ENCODE results near the gene PIANP.

Gene PIANP

DNA sequence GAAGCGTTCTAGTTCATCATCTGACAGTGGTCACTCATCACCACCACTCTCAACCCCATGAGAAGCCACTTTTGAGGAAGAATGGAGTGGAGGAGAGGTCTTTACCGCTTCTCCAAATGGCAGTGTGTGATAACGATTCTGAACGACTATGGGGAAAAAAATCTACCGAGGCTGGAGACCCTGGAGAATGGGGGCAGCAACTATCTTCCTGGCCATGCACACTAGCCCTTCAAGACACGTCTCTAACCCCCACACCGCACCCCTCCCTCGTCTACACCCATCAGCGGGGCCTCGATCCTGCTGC lies 38.1 kb downstream of the PIANP start:
- H3K27ac ChIP-seq (replicated peaks), result peak overlapping the region; percentile 64
- TF ChIP-seq, protein P1, sequence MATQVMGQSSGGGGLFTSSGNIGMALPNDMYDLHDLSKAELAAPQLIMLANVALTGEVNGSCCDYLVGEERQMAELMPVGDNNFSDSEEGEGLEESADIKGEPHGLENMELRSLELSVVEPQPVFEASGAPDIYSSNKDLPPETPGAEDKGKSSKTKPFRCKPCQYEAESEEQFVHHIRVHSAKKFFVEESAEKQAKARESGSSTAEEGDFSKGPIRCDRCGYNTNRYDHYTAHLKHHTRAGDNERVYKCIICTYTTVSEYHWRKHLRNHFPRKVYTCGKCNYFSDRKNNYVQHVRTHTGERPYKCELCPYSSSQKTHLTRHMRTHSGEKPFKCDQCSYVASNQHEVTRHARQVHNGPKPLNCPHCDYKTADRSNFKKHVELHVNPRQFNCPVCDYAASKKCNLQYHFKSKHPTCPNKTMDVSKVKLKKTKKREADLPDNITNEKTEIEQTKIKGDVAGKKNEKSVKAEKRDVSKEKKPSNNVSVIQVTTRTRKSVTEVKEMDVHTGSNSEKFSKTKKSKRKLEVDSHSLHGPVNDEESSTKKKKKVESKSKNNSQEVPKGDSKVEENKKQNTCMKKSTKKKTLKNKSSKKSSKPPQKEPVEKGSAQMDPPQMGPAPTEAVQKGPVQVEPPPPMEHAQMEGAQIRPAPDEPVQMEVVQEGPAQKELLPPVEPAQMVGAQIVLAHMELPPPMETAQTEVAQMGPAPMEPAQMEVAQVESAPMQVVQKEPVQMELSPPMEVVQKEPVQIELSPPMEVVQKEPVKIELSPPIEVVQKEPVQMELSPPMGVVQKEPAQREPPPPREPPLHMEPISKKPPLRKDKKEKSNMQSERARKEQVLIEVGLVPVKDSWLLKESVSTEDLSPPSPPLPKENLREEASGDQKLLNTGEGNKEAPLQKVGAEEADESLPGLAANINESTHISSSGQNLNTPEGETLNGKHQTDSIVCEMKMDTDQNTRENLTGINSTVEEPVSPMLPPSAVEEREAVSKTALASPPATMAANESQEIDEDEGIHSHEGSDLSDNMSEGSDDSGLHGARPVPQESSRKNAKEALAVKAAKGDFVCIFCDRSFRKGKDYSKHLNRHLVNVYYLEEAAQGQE (IDR thresholded peaks at IDR 0.05; ENCODE audit: insufficient replicate concordance, low read depth), result no peak
- TF ChIP-seq GABPA (IDR thresholded peaks at IDR 0.05; ENCODE audit: low read depth) (no peak), SPI1 (IDR thresholded peaks at IDR 0.05; ENCODE audit: borderline replicate concordance, low read depth) (no peak)
- TF ChIP-seq, protein P2, sequence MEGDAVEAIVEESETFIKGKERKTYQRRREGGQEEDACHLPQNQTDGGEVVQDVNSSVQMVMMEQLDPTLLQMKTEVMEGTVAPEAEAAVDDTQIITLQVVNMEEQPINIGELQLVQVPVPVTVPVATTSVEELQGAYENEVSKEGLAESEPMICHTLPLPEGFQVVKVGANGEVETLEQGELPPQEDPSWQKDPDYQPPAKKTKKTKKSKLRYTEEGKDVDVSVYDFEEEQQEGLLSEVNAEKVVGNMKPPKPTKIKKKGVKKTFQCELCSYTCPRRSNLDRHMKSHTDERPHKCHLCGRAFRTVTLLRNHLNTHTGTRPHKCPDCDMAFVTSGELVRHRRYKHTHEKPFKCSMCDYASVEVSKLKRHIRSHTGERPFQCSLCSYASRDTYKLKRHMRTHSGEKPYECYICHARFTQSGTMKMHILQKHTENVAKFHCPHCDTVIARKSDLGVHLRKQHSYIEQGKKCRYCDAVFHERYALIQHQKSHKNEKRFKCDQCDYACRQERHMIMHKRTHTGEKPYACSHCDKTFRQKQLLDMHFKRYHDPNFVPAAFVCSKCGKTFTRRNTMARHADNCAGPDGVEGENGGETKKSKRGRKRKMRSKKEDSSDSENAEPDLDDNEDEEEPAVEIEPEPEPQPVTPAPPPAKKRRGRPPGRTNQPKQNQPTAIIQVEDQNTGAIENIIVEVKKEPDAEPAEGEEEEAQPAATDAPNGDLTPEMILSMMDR (IDR thresholded peaks at IDR 0.05; ENCODE audit: insufficient read depth, low read length), result no peak
- no peak for DNase-seq (ENCODE audit: low read depth in 1 of 2, low spot score in 1 of 2)
- H3K27me3 ChIP-seq (ENCODE audit: insufficient read depth, poor library complexity, severe bottlenecking), result no peaks in the 10 kb centered on the region
- peak overlapping the region; percentile 70 for H3K4me3 ChIP-seq (replicated peaks; ENCODE audit: insufficient read depth, low read length)

DNA sequence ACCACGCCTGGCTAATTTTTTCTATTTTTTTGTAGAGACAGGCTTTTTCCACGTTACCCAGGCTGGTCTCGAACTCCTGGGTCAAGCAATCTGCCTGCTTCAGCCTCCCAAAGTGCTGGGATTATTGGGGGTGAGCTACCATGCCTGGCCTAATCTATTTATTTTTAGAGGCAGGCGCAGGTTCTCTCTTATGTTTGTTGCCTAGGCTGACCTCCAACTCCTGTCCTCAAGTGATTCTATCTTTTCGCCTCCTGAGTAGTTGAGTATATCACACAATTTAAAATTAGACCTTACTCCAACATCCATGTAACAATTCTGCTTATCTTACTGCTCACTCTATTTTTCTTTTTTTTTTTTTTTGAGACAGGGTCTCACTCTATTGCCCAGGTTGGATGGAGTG lies 46.6 kb downstream of the PIANP start:
- H3K27ac ChIP-seq (replicated peaks), result no peak overlapping the region
- no peak for TF ChIP-seq POLR2AphosphoS5 (IDR thresholded peaks at IDR 0.05; ENCODE audit: low read depth)
- no peak for DNase-seq (ENCODE audit: low read depth in 1 of 2, low spot score in 1 of 2)
- no peak overlapping the region for H3K4me3 ChIP-seq (replicated peaks; ENCODE audit: insufficient read depth, low read length)
- no peaks in the 10 kb centered on the region for H3K27me3 ChIP-seq (ENCODE audit: insufficient read depth, poor library complexity, severe bottlenecking)

DNA sequence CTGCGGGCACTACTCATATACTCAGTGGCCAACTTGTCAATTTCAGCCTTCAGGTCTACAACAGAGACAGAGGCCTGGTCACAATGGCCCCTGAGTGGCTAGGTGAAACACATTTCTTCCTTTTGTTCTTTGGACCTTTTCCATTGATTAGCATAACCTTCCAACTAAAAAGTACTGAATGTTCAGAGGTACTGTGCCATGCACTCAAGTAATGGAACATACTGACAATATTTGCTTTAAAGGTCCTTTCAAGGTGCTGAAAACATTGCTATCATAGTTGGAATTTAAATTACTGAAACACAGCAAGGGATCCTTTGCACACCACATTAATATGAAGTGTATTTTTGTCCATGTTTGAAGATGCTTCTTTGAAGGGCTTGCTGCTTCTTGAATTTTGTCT lies 47.3 kb downstream of the PIANP start:
- H3K4me3 ChIP-seq (replicated peaks; ENCODE audit: insufficient read depth, low read length), result no peak overlapping the region
- TF ChIP-seq, protein P1 (IDR thresholded peaks at IDR 0.05; ENCODE audit: insufficient replicate concordance, low read depth), result no peak
- no peak for TF ChIP-seq POLR2AphosphoS5 (IDR thresholded peaks at IDR 0.05; ENCODE audit: low read depth)
- TF ChIP-seq SPI1 (IDR thresholded peaks at IDR 0.05; ENCODE audit: borderline replicate concordance, low read depth), result no peak
- TF ChIP-seq GABPA (IDR thresholded peaks at IDR 0.05; ENCODE audit: low read depth), result no peak
- TF ChIP-seq, protein P2 (IDR thresholded peaks at IDR 0.05; ENCODE audit: insufficient read depth, low read length), result no peak
- no peak for DNase-seq (ENCODE audit: low read depth in 1 of 2, low spot score in 1 of 2)
- no peaks in the 10 kb centered on the region for H3K27me3 ChIP-seq (ENCODE audit: insufficient read depth, poor library complexity, severe bottlenecking)
- no peak overlapping the region for H3K27ac ChIP-seq (replicated peaks)

DNA sequence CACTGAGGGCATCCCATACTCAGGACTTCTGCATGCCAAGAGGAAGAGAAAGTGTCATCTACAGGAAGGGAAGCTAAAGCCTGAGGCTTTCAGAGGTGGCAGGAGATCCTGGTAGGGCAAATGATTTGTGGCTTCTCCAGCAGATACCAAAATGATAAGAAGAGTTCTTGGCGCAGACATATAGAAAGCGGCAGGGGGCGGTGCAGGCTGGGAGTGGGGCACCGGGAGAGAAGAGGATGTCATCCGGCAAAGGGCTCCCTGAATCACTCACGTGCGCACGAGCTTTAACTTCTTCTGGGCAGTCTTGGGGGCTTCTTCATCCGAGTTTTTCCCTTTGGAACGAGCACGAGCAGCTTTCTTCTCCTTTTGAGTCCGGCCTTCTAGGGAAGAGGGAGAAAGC lies 48.2 kb downstream of the PIANP start:
- Histone ChIP-seq H3K27me3 (ENCODE audit: insufficient read depth, poor library complexity, severe bottlenecking) (no peaks in the 10 kb centered on the region), H3K27ac (replicated peaks) (no peak overlapping the region), H3K4me3 (replicated peaks; ENCODE audit: insufficient read depth, low read length) (no peak overlapping the region)
- no peak for DNase-seq (ENCODE audit: low read depth in 1 of 2, low spot score in 1 of 2)
- TF ChIP-seq SPI1 (IDR thresholded peaks at IDR 0.05; ENCODE audit: borderline replicate concordance, low read depth), result no peak
- TF ChIP-seq POLR2AphosphoS5 (IDR thresholded peaks at IDR 0.05; ENCODE audit: low read depth), result no peak
- TF ChIP-seq, protein P2 (IDR thresholded peaks at IDR 0.05; ENCODE audit: insufficient read depth, low read length), result no peak
- TF ChIP-seq GABPA (IDR thresholded peaks at IDR 0.05; ENCODE audit: low read depth), result no peak
- TF ChIP-seq, protein P1 (IDR thresholded peaks at IDR 0.05; ENCODE audit: insufficient replicate concordance, low read depth), result no peak
